Keratinocyte (primary cell): Measurements from ENCODE around the gene MRS2. TPM values are rescaled to one million over a fixed set of nuclear protein-coding genes. Genes with fewer than 3 reads are reported as not detected.

Experiments
- DNase-seq: peaks from one replicate; pipeline ENCODE4 v3.0.0-alpha.2; 2011; ENCODE audit warnings: low read depth, missing footprints, low spot score
- FAIRE-seq: peaks from 2 replicates; lab custom pipeline; 2011; peaks lifted over from hg19 to GRCh38; lab: Jason Lieb, UNC
- H2AFZ ChIP-seq: 2 replicates; pipeline ENCODE4 v1.6.0; 2012; ENCODE audit warnings: low read length, control low read depth, inconsistent platforms; ENCODE audit not compliant: control insufficient read depth
- H3K27ac ChIP-seq: 2 replicates; pipeline ENCODE4 v1.5.1; 2011; ENCODE audit warnings: low read length; ENCODE audit not compliant: control insufficient read depth, insufficient read depth
- H3K27me3 ChIP-seq: 3 replicates; pipeline ENCODE4 v1.6.0; 2011; ENCODE audit warnings: low read length; ENCODE audit not compliant: control insufficient read depth, insufficient read depth; ENCODE audit errors: extremely low read depth
- H3K36me3 ChIP-seq, 2 experiments: 2 replicates in 1 of 2; 3 replicates in 1 of 2; pipeline ENCODE4 v1.5.1; 2011; ENCODE audit warnings: low read length in 2 of 2, mild to moderate bottlenecking in 1 of 2; ENCODE audit not compliant: control insufficient read depth in 2 of 2, insufficient read depth in 2 of 2; ENCODE audit errors: extremely low read depth in 1 of 2
- H3K4me1 ChIP-seq: 3 replicates; pipeline ENCODE4 v1.5.1; 2011; ENCODE audit warnings: low read length; ENCODE audit not compliant: control insufficient read depth, insufficient read depth; ENCODE audit errors: extremely low read depth
- H3K4me2 ChIP-seq: 3 replicates; pipeline ENCODE4 v1.6.0; 2011; ENCODE audit warnings: low read depth, low read length; ENCODE audit not compliant: control insufficient read depth, insufficient read depth; ENCODE audit errors: extremely low read depth
- H3K4me3 ChIP-seq, 3 experiments: fragments of 200-600 bp in 1 of 3; sonication (generic) in 1 of 3; 2 replicates in 2 of 3; 3 replicates in 1 of 3; pipeline ENCODE4 v1.5.1; 2011 to 2016; ENCODE audit warnings: low read length in 3 of 3, mild to moderate bottlenecking in 3 of 3, control low read depth in 2 of 3, inconsistent platforms in 1 of 3, low read depth in 1 of 3, mixed read lengths in 1 of 3, mixed run types in 1 of 3, moderate library complexity in 1 of 3; ENCODE audit not compliant: control insufficient read depth in 2 of 3, insufficient read depth in 2 of 3; ENCODE audit errors: extremely low read depth in 1 of 3
- H3K79me2 ChIP-seq: 2 replicates; pipeline ENCODE4 v1.6.0; 2012; ENCODE audit warnings: low read length; ENCODE audit not compliant: control insufficient read depth, insufficient read depth
- H3K9ac ChIP-seq: 3 replicates; pipeline ENCODE4 v1.6.0; 2011; ENCODE audit warnings: low read length; ENCODE audit not compliant: control insufficient read depth, insufficient read depth; ENCODE audit errors: extremely low read depth
- H3K9me1 ChIP-seq: 3 replicates; pipeline ENCODE4 v1.6.0; 2011; ENCODE audit warnings: low read length; ENCODE audit not compliant: control insufficient read depth, insufficient read depth; ENCODE audit errors: extremely low read depth
- H3K9me3 ChIP-seq: 2 replicates; pipeline ENCODE4 v1.5.1; 2012; ENCODE audit warnings: low read depth, low read length; ENCODE audit not compliant: control insufficient read depth
- H4K20me1 ChIP-seq: 3 replicates; pipeline ENCODE4 v1.6.0; 2011; ENCODE audit warnings: low read length; ENCODE audit not compliant: control insufficient read depth, insufficient read depth; ENCODE audit errors: extremely low read depth
- CTCF ChIP-seq, 3 experiments: IDR thresholded peaks in 1 of 3; conservative IDR thresholded peaks in 1 of 3; optimal IDR thresholded peaks in 1 of 3; 2 replicates in 2 of 3; 3 replicates in 1 of 3; pipeline versions ENCODE3 to v1.5.1; 2011; ENCODE audit warnings: low read length in 3 of 3, mild to moderate bottlenecking in 3 of 3, moderate library complexity in 2 of 3, control low read depth in 1 of 3, inconsistent platforms in 1 of 3; ENCODE audit not compliant: insufficient read depth in 2 of 3; ENCODE audit errors: extremely low read depth in 1 of 3
- EZH2 ChIP-seq: IDR thresholded peaks from one replicate; pipeline ENCODE4 v1.6.1; 2012; ENCODE audit warnings: inconsistent platforms, mild to moderate bottlenecking, low read length, moderate library complexity
- dilution Hi-C: fragments of 300-500 bp; cut with MboI; formaldehyde crosslinking; loops from one replicate; pipeline ENCODE4 v1.7.0; 2020; ENCODE audit warnings: low sequenced_read_pairs; ENCODE audit not compliant: extremely low pct_ligation_motif_present
- polyA plus RNA-seq, 5 experiments: library from polyadenylated mRNA; depleted of rRNA in 3 of 5; stranded (reverse) in 3 of 5; stranded (forward) in 1 of 5; unstranded in 1 of 5; fragments of >200 nt; gene quantifications; 1 replicate in 1 of 5; 2 replicates in 3 of 5; 3 replicates in 1 of 5; pipeline versions ENCODE4 v1.2.1 to v1.2.3, GENCODE V29; 2011 to 2012; ENCODE audit warnings: missing spikeins in 2 of 5, low read depth in 1 of 5, low replicate concordance in 1 of 5

The MRS2 gene
- polyA plus RNA-seq, 1 donor (not counting 4 experiments of a cell fraction or from before 2014, with no cell fraction given), result 26.9 TPM

- Histone ChIP-seq H3K4me2 (no peak overlapping the region), H3K9me1 (no peaks in the 10 kb centered on the region), H3K9me3 (no peaks in the 10 kb centered on the region), H3K4me1 (no peaks in the 10 kb centered on the region), H3K9ac (no peak overlapping the region), H3K79me2 (no peaks in the 10 kb centered on the region), H3K4me3 (no peak overlapping the region), H4K20me1 (no peaks in the 10 kb centered on the region), H2AFZ (no peak overlapping the region), H3K27ac (no peak overlapping the region), H3K27me3 (no peaks in the 10 kb centered on the region), H3K36me3 (no peaks in the 10 kb centered on the region)
- no peak for TF ChIP-seq EZH2
- TF ChIP-seq CTCF (optimal IDR thresholded peaks at IDR 0.05 in 1 of 3, IDR thresholded peaks at IDR 0.05 in 1 of 3, conservative IDR thresholded peaks at IDR 0.05 in 1 of 3; ENCODE audit: extremely low read depth in 1 of 3, insufficient read depth in 2 of 3, low read length in 3 of 3), result no peak
- no peak for FAIRE-seq
- dilution Hi-C loops, result no loop called here
- DNase-seq, result no peak
Measured at GRCh38 chr6:24458941-24459340, 56.2 kb downstream of the MRS2 start.

GRCh38 chr6:24460966-24461365 lies 58.2 kb downstream of the MRS2 start:
- no peak for DNase-seq
- dilution Hi-C loops, result no loop called here

More at GRCh38 chr6:24460966-24461365, 58.2 kb downstream of the MRS2 start:
- H3K4me3 ChIP-seq, result no peak overlapping the region
- no peak overlapping the region for H2AFZ ChIP-seq
- no peaks in the 10 kb centered on the region for H3K9me3 ChIP-seq
- no peaks in the 10 kb centered on the region for H3K79me2 ChIP-seq
- no peak overlapping the region for H3K4me2 ChIP-seq
- no peaks in the 10 kb centered on the region for H3K9me1 ChIP-seq
- no peaks in the 10 kb centered on the region for H3K27me3 ChIP-seq
- H4K20me1 ChIP-seq, result no peaks in the 10 kb centered on the region
- no peaks in the 10 kb centered on the region for H3K36me3 ChIP-seq
- no peak for FAIRE-seq
- no peak for TF ChIP-seq CTCF (optimal IDR thresholded peaks at IDR 0.05 in 1 of 3, IDR thresholded peaks at IDR 0.05 in 1 of 3, conservative IDR thresholded peaks at IDR 0.05 in 1 of 3; ENCODE audit: extremely low read depth in 1 of 3, insufficient read depth in 2 of 3, low read length in 3 of 3)
- no peak for TF ChIP-seq EZH2
- H3K27ac ChIP-seq, result no peak overlapping the region
- no peak overlapping the region for H3K9ac ChIP-seq
- H3K4me1 ChIP-seq, result no peaks in the 10 kb centered on the region
